DMS 273 (cell line): ENCODE measurements around the gene KCNJ10.

Experiments
- DNase-seq: peaks from one replicate; lab custom pipeline; 2025; ENCODE audit not compliant: unreplicated experiment; lab: John Stamatoyannopoulos, UW

The KCNJ10 gene

DNA sequence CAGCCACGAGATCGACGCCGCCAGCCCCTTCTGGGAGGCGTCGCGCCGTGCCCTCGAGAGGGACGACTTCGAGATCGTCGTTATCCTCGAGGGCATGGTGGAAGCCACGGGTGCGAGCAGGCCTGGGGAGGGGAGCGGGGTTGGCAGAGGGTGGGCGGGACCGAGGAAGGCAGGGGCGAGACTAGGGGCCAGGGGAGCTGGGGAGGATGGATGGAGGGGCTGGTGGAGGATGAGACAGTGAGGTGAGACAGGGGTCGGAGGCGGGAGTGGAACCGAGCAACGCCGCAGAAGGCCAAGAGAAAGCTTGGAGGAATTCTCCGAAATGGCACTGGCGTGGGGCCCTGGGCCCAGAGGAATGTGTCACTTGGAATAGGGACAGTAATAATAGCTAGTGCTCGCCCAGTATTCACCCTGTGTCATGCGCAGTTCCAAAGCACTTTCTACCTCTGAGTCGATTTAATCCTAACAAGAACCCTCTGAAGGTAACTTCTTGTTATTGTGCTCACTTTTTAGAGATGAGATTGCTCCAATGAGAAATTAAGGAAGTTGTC is 14.9 kb upstream of the KCNJ10 start:
- no peak for DNase-seq

DNA sequence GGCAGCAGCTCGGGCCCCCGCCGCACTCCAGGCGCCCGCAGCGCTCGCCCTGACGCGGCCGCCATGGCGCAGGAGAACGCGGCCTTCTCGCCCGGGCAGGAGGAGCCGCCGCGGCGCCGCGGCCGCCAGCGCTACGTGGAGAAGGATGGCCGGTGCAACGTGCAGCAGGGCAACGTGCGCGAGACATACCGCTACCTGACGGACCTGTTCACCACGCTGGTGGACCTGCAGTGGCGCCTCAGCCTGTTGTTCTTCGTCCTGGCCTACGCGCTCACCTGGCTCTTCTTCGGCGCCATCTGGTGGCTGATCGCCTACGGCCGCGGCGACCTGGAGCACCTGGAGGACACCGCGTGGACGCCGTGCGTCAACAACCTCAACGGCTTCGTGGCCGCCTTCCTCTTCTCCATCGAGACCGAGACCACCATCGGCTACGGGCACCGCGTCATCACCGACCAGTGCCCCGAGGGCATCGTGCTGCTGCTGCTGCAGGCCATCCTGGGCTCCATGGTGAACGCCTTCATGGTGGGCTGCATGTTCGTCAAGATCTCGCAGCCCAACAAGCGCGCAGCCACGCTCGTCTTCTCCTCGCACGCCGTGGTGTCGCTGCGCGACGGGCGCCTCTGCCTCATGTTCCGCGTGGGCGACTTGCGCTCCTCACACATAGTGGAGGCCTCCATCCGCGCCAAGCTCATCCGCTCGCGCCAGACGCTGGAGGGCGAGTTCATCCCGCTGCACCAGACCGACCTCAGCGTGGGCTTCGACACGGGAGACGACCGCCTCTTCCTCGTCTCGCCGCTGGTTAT is 14.2 kb upstream of the KCNJ10 start:
- peak; percentile 61 for DNase-seq

DNA sequence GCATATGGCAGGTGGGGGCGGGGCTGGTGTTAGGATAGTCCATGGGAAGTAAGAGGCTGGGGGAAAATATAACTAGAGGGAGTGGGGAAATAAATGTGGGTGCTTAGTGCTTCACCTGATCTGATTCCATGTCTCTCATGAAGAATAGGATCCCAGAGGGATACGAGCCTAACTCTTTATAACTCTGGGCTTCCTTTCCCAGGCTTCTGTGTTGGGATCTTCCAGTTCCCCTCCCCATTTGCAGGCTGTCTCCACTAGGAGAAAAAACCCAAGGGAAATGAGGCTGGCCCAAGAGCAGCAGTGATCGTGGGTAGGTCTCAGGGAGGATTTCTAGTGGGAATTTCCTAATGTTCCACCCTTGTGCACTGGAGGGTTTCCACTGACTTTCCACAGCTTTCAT is 13.0 kb upstream of the KCNJ10 start:
- DNase-seq = no peak

DNA sequence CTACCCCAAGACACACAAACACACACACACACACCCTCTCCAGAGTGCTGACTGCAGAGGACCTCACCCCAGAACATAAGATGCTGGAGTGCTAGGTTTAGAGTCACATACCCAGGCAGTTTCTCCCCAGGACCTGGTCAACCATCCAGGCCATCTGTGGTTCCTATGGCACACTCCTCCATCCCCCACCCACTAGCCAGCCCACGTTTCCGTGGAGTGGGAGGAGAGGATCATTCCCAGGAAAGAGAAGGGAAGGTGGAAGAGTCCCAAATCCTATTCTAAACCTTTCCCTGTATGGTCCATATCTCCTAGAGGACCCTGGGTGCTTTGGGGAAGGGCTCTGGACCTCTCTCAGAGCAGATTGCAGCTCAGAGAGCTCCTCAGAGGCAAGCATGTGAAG is 12.5 kb upstream of the KCNJ10 start:
- DNase-seq = no peak

DNA sequence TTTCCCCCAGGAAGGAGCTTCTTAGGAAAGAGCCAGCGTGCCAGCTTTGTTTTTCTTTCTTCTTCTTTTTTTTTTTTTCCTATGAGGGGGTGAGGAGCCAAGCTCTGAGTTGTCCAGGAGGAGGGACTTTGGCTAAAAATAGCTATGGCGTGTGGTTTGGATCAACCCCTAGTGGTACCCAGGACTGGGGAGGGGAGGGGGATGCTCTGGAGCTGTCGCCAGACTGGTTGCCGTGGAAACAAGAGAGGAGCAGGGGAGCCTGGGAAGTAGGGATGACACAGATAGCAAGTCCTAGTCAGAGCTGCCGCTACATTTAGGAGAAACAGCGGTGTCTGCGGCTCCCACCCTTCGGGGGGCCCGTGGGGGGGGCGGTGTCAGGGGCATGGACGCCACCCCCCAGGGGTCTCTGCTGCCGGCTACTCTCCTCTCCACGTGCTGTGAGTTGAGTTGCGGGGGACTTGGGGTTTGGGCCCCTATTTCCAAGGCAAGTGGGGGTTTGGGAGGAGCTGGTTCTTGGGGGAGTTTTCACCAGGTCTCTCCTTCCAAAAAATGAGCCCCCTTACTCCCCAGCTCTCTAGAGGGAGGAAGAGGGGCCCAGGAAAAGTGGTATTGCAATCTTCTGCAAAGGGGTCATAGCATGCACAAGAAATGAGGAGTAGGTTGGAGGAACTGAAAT is 11.4 kb upstream of the KCNJ10 start, which contains the start of gene KCNJ9:
TSS of gene KCNJ9 (plus strand) at position 278 of the 676 bp plus-strand sequence. CDS start 2,493 bp downstream, outside the sequence.
- peak; percentile 44 for DNase-seq

DNA sequence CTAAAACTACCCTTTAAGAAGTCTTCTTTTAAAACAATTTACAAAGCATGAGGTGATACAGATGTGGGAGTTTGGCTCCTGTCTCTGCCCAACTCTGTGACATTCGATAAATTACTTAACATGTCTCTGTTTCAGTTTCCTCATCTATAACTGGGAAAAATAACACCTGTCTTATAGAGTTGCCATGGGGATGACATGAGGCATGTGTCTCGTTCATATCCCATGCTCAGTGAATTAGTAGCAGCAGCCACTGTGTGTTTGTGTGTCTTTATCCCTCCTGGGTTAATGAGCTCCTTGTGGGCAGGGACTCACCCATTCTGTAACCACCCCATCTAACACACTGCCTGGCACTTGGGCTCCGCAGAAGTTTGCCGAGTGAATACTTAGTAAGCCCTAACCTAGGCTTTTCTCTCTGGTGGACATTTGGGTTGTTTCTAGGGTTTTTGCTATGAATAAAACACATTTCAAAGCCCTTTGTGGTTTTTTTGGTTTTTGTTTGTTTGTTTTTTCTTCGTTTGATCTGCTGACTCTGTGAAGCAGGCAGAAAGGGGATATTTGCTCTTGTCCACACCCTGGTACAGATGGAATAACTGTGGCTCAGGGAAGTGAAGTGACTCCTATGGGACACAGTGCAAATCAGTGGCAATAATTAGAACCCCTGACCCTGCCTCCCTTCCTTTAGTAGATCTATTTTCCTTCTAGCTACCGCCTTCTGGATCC is 10.6 kb upstream of the KCNJ10 start:
- no peak for DNase-seq

DNA sequence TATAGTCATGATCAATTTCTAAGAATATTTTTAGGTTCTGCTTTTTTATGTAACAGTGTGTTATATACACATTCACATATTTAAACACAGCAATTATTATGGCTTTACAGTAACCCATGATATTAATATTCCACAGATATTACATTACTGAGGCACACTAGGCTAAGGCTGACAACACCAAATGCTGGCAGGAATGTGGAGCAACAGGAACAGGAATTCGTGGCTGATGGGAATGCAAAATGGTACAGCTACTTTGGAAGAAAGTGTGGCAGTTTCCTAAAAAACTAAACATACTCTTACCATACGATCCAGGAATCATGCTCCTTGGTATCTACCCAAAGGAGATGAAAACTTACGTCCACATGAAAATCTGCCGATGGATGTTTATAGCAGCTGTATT is 9.5 kb upstream of the KCNJ10 start:
- no peak for DNase-seq

DNA sequence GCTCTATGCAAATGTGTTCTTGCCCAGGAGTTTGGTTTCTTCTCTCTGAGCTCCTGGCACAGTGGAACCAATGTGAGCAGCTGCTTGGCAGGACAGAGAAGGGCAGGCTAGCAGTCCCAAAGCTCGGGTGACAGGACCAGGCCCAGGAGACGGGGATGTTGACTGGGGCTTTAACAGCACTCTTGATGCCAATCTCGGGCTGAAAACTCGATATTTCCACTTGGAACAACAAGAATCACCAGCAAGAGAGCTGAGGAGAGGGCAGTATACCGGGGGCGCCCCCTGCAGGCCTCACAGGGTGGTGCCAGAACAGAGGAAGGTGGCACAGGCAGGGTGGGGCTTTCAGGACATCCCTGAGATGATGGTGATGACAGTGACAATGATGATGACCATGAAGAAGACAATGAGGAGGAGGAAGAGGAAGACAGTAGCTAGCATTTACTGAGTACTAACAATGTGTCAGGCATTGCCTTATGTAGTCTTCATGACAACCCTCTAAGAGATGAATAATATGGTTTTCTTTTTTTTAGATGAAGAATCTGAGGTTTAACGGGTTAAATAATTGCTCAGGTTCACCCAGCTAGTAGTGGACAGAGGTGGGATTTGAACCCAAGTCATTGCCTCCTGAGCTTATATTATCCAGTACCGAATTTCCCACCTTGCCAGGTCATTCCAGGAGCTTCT is 8.7 kb upstream of the KCNJ10 start:
- peak; percentile 60 for DNase-seq

DNA sequence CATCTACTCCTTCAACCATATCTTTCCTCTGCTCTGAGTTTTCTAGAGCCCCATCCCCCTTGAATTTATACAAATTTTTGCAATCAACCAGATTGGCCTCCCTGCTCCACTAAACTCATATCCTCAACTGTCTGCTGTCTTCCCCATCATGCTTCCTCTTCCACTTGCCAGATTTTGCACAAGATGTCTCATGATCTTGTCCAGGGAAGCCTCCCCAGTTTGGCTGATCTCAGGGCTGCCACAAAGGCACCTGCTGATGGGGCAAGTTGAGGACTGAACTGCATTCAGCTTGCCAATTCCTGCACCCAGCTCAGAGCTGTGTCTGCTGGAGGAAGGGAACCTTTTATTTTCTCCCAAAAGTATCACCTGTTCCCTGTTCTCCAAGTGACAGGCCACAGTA is 7.5 kb upstream of the KCNJ10 start:
- no peak for DNase-seq

DNA sequence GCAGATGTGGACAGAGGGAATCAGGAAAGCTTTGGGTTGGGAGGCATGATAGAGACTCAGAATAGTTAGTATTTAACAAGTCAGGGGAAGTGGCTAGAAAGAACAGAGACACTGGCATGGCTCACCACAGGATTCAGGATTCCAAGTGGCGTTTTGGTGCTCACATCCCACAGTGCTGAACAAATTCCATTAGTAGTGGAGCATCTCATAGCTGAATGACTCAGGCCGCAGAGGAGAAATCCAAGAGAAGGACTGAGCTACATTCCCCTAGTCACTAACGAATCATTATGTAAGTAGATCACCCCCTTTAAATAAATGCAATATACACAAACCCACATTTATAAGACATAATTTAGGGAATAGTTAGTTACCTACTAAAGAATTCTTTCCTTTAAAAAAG is 6.3 kb upstream of the KCNJ10 start:
- DNase-seq = no peak

DNA sequence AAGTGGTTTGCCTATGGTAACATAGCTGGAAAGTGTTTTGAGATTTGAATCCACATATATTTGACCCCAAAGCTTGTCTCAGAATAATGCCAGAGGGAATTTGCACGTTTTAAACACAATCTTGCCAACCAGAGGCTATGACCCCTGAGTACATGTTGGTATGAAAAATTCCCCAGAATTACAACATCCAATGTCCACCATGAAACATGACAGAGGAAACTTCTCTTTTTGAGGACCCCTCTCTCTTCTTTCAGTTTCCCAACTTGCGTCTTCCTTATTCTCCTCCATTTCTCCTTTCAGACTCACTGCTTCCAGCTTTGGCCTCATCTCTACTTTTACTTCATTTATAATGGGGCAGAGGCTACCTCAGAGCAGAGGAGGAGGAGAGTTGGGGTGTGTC is 5.9 kb upstream of the KCNJ10 start:
- no peak for DNase-seq

DNA sequence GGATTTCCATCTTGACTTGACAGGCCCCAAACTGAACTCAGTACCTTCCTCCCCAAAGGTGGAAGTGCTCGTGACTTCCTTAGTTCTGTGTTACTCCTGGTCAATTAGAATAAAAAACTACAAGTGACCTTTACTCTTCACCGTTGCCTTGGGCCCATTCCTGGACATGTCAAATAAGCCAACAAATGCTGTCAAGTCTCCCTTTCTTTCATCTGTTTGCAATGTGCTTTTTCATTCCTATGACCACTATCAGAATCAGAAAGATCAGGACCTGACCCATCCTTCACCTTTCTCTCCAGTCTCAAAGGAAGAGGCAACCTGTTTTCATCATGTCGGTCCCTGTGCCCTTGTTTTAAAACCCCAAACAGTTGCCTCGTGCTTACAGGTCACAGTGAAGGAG is 4.9 kb upstream of the KCNJ10 start:
- no peak for DNase-seq

DNA sequence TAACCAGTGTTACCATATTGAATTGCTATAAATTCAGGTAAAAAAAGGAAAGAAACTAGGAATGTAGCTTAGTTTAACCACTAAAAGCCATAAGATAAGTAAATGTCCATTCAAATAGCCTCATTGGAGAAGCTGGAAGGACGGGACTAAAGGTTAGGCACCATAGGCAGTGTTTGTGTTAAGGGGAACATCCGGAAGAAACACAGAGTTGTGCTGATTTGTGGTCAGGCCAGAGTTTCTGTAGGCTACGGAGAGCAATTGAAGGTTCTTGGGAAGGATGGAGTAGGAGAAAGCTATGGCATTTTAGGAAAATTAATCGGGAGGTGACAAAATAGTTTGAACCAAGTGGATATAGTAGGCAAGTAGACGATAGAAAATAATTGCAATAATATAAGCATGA is 1.3 kb upstream of the KCNJ10 start:
- no peak for DNase-seq

DNA sequence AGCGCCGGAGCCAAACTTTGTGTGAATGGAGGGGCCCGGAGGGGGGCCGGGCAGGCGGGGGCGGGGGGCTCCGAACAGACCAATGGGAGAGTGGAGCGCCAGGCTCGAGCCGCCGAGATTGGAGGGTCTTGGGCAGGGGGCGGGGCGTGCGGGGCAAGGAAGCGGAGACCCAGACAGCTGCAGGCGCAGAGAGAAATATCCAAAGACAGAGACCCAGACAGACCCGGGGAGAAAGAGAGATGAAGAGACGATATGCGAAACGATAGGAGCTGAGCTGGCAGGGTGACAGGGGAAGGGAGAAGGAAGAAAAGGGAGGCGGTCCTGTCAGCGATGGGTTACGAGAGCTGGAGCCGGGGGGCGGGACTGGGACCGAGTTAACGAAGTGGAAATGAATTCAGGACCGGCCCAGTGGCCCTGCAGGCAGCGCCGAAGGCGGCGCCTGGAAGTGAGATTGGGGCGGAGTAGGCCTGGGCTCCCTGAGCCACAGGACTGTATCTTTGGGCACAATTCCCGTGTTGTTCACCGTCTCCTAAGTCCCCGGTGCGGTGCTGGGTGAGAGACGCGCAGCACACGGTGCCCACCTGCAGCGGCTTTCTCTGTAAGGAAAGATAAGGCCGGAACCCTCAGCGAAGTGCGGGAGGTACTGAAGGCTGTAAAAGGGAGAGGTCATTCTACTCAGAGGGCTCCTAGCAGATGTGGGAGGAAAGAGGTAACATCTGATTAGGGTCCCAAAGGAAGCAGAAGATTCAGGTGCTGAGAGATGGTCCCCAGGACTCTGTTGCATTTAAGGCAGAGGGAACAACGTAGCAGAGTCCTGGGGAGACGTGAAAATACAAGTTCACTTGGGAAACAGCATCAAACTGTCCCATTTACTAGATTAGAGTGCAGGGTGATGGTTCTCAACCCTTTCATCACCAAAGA is 543 bp upstream of the KCNJ10 start:
- peak; percentile 90 for DNase-seq

DNA sequence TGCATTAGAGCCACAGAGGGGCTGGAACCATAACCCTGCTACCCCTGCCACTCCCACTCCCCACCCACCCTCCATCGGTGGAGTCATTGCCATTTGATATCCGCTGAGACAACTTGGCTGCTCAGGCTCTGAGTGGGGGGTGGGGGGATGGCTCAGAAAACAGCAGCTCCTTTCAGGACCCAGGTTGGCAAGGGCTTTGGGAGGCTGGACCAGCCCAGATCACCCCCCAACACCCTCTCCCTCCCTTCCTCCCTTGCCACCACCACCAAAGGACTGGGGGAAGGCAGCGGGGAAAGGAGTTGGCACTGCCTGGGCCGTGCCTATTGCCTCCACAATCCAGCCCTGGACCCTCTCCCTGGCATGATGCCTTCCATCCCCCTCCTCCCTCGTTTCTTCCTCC is 1.7 kb downstream of the KCNJ10 start:
- no peak for DNase-seq

DNA sequence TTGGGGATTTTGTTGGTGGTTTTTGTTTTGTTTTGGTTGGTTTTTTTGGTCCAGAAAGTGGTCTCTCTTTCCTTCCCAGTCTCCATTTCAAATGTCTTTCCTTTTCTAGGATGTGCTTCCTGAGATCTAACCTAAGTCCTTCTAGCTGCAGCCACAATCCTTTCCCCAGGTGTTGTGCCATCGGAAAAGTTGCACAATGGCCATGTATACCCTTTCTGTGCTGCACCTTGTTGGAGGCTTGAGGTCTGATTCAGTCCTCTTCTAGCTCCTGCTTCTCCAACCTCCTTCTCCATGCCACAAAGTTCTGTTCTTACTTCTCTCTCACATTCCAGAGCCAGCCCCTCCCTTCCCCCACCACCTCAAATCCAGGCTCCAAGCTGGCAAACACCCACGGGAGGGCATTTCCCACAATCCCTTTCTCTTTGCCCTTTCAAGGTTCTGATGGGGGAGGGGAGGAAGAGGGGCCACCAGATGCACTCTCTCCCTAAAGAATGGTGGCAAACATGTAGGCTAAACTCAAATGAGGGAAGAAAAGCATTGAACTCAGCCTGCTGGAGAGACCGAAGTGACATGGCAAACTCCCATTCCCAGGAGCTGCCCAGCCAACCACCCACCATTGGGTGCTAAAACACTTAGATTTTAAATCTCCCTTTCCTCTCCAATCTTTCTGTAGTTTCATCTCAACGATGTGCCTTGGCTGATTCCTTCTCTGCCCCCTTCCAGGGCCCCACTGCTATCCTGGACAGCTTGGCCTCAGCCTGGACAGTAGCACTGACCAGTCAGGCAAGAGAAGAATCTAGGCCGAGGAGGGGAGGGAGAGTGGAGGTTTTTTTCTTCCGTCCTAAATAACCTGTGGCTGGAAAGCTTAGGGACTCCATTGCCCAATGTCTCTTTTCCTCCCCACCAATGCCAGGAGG is 2.9 kb downstream of the KCNJ10 start:
- no peak for DNase-seq

DNA sequence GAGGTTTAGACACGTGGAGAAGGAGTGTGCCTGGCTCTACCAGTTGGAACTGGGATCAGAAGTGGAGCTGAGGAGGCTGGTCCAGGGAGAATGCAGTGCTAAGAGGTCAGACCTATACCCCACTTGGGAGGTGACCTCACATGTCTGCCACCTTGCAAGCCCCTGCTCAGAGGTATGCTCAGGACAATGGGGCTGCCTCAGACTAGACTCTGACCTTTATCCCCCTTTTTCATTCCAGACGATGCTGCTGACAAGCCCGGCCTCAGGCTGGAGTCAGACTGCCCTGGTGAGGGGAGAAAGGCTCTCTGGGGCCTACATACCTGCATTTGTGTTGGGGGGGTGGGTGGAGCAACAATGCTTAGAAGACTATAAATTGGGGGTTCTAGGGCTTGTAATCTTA is 5.2 kb downstream of the KCNJ10 start:
- no peak for DNase-seq

DNA sequence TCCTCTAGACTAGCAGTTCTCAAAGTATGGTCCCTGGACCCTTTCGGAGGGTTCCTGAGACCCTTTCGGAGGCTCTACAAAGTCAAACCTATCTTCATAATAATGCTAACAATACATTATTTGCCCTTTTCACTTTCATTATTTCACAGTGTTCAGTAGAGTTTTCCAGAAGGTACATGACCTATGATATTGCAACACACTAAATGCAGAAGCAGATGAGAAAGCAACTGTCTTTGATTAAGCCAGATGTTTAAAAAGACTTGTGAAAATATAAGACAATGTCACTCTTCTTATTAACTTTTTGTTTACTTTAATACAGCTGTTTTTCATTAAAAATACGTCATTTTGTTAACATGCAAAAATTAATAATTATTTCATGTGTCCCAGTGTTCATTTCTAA is 5.8 kb downstream of the KCNJ10 start:
- DNase-seq = no peak

DNA sequence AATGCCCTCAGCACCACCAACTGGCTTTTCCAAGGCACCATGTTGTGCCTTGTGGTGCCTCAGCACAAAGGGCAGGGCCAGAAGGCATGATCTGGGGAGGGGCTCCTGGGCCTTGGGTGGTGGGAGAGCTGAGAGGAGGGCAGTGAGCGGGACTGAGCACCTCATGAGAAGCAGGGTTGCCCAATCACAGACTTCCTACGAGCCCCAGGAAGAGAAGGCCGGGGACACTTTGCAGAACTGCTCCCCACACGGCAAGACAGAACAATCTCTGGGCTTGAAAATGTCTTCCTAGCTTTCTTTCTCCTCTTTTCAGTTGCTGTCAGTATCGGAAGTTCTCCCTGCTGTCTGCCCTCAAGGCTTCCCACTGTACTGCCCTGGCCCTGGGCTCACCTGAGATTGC is 6.8 kb downstream of the KCNJ10 start:
- no peak for DNase-seq
